GM21825 (cell line): ENCODE data around the gene ATP8A2.
"Not testable (repeated sequence)": the region's sequence is repeated elsewhere in the genome, so short reads cannot be mapped to it uniquely, and the experiment has no call there.

Experiments used
- ATAC-seq: cut with Tn5 transposase; IDR thresholded peaks from one replicate; pipeline ENCODE4 v1.9.1; 2021; ENCODE audit warnings: mild to moderate bottlenecking, moderate library complexity; ENCODE audit not compliant: unreplicated experiment

ATP8A2 gene

DNA sequence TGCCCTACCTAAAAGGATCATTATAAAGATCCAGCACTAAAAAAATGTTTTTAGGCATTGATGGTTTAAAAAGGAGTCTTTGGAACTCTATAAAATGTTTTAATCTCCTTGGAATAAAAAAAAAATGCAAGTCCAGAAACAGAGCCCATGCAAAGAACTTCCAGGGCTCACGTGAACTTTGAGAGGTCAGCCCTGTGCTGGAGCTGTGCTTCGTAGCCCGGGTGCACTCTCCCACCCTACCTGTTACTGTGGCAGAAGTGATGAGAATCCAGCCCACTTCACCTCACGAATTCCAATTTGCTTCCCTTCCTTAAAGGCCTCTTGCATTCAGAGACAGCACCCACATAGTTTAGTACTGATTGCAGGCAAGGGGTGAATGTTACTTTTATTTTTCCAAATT, 412.3 kb downstream of the ATP8A2 start:
- no peak for ATAC-seq

DNA sequence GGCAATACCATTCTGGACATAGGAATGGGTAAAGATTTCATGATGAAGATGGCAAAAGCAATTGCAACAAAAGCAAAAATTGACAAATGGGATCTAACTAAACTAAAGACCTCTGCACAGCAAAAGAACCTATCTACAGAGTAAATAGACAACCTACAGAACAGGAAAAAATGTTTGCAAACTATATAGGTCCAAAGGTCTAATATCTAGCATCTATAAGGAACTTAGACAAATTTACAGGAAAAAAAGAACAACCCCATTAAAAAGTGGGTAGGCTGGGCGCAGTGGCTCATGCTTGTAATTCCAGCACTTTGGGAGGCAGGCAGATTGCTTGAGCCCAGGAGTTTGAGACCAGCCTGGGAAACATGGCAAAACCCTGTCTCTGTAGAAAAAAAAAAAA, 418.4 kb downstream of the ATP8A2 start:
- ATAC-seq = not testable (repeated sequence)

DNA sequence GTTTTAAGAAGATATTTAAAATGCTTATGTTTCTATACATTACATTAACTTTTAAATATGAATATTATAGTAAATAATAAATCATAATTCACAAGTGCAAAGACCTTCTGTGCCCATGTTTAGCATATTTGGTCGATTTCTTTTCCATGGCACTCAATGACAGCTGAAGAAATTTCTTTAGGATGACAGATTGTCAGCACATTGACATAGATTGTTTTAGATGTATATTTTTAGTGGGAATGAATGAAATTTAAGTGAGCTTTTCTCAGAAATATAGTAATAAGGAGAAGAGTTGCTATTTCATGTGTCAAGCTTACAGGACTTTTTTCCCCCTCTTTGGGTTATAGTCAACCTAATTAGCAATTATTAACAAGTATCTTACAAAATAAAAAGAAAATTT, 423.5 kb downstream of the ATP8A2 start:
- no peak for ATAC-seq

DNA sequence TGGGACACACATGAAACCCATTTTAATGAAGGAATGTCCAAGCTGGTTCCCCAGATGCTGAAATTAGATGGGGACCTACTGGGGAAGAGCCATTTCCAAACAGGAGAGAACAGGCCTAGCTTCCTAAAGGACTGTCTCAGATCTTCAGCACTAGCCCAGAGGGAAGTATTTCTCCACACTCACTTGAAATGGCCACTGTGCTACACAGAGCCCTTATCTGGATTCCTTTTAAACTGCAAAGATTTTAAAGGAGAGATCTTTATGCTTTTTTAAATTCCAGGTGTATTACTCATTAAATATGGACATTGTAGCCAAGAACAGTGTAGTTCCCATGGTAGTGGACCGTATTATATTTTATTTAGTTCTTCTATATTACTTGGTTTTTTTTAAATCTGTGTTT, 424.7 kb downstream of the ATP8A2 start:
- no peak for ATAC-seq

DNA sequence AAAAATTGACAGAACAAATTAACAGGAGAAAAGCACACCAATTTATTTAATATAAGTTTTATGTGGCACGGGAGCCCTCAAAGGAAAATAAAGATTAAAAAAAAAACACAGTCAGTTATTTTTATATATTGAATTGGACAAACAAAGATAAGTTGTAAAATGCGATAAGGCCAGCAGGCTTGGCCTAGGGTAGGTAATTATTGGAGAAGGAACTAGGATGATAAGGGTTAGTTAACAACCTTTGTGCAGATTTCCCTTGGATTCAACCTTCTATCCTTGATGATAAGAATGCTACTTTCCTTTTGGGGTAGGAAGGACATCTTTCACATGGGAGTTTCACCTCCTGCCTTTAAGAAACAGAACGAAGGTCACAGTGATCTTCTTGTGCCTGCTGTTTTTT, 427.2 kb downstream of the ATP8A2 start:
- no peak for ATAC-seq

DNA sequence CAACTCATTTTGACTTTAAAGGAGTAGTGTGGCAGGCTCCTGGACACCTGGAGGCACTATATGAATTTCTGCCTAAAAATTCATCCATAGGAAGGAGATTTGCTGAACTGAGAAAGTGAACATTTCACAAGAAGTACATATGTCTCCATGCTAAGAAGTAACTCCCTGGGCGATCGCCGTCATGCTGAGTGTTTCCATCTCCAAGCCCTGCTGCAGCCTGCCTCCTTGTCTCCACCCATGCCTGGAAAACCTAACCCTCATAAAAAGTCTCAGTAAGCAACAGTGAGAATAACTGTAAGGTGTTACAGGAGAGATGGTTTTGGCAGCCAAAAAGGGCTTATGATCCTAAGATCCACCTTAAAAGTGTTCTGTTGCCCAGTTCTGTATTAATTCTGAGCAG, 428.7 kb downstream of the ATP8A2 start:
- ATAC-seq = no peak

DNA sequence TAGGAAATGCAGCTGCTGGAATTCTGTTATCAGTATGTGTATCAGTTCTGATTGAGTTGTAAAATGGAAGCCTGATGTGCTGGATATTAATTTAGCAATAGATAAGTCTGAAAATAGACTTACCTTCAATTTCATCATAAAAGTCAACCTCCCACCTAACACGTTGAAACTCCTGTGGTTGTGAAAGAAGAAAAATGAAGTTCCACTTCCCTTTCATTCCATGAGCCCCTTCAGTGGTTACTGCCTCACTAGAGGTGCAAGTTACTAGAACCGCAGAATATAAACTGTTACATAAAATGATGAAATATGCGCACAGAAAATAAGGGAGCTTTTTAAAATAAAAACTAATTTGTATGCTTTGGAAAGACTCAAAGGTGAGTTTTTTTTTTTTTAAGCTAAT, 430.8 kb downstream of the ATP8A2 start:
- ATAC-seq = no peak

DNA sequence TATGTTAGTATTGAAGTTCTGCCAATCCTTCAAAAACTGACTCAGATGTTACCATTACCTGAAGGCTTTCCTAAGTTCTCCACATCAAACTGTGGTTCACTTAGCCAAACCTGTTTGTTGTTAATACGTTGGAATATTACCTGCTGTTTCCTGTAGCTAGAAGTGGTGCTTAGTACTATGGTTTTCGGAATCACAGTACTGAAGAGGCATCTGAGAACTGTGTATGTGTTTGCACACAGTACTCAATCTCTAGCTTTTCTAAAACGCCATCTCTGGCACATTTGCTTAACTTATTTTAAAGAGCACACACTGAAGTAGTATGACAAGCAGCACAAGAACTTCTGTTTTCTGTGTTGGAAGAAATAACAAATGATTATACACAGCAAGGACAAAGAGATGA, 431.9 kb downstream of the ATP8A2 start:
- ATAC-seq = no peak

DNA sequence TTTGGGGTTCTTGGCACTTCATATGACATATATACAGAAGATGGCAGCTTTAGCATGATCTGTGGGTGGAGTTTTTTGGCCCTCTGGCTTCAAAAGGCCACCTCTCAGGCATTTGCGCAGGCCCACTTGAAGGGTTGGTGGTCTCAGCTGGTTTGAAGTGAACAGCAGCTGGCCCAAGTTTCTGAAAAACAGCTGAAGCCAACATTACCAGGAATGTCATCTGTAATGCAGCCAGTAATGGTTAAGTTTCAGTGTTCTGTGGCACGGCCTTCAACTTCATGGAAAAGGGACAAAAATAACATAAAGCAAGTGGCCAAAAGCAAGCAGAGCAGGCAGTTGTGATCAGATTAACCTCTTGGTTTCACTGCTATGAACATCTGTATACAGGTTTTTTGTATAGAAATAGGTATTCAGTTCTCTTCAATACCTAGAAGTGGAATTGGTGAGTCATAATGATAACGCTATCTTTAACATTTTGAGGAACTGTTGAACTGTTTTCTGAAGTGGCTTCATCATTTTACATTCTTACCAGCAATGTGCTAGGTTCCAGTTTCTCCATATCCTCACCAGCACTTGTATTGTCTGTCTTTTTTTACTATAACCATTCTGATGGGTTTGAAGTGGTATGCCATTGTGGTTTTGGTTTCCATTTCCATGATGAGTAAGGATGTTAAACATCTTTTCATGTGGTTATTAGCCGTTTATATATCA, 434.6 kb downstream of the ATP8A2 start:
- no peak for ATAC-seq

DNA sequence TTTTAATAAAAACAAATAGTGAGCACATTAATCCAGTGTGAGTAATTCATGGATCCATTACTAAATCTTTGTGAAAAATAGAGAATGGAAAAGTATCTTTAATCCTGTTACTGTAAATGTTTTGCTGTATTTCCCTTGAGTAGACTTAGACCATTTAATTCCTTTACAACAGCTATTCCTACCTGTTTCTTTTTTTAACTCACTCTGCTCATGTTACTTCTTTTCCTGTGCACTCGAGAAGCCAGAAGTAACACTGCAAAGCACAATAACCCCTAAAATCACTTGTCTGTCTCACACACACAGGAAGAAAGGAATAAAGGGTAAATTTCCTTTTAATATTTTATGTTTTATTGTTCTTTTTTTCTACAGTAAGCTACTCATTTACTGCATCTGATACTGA, 435.8 kb downstream of the ATP8A2 start:
- ATAC-seq = no peak

DNA sequence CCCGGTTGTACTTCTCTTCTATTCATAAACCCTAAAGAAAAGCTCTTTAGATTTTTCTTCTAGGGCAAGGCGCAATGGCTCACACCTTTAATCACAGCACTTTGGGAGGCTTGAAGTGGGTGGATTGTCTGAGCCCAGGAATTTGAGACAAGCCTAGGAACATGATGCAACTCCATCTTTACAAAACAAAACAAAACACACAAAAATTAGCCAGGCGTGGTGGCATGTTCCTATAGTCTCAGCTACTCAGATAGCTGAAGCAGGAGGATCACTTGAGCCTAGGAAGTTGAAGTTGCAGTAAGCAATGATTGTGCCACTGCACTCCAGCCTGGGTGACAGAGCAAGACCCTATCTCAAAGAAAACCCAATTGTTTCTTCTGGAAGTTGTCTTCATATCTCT, 439.7 kb downstream of the ATP8A2 start:
- ATAC-seq = no peak

DNA sequence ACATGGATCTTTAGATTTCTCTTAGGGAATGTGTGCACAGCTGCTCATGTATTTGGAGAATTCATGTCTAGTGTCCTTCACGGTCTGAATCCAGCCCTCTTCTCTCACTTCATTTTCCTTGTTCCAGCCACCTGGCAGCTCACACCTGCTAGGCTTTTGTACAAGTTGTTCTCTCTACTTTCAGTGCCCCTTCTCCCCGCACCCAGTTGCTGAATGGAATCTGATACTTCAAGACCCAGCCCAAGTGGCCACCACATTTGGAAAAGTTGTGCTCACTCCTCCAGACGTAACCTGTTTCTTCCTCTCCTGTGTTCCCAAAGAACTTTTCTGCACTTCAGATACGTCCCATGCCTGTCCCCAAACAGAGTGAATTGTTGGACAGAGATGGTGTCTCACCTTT, 444.5 kb downstream of the ATP8A2 start:
- no peak for ATAC-seq

DNA sequence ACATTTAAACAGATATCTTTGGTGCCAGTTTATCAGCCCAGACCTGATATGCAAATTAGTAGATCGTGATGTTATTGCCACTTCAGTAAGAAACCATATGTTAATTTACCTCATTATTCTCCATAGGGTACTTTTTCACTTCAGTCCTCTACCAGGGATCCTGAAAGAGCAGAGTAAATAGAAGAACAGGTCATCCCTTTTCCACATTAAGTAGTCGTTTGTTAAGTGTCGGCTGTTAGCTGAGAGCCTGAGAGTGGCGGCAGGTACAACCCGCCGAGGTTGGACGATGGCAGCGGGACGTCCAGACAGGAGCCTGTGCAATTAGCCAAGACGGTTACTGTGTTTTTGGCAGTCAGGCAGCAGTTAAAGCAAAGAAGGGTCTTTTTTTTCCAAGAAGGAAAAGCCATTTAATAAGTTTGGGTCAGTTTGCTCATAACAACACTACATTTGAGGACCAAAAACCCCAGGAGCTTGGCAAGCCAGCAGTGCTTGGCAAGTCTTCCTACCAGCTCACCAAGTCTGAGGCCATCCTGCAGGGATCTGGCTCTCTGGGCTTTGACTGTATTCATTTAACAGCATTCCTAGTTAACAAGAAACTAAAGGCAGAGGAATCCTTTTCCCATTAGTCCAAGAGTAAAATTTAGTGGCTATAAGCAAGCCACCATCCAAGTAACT, 448.2 kb downstream of the ATP8A2 start:
- no peak for ATAC-seq

DNA sequence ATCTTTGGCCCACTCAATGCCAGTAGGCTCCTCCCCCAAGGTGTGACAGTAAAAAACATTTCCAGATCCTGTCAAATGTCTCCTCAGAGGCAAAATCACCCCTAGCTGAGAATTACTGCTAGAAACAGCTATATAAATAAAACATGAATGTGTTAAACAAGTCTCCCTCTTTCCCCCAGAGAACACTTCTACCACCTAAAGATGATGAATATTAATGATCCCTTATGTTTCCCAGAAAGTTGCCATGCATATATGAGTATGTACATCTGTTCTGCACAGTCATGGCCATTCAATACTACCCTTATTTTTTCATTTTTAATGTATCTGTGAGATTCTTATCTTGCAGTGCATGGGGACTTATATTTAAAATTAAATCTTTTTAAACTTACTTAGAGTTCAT, 450.0 kb downstream of the ATP8A2 start:
- ATAC-seq = no peak

DNA sequence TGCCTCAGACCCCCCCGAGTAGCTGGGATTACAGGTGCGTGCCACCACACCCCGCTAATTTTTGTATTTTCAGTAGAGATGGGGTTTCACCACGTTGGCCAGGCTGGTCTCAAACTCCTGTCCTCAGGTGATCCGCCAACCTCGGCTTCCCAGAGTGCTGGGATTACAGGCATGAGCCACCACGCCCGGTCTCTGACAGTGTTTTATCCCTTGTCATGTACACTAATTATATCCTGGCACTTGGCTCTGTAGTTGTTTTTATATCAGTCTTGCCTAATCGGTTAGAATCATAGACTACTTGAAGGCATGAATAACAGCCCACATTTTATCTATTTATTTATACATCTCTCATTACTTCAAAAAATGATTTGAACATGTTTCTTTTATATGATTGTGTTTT, 455.4 kb downstream of the ATP8A2 start:
- ATAC-seq = not testable (repeated sequence)

DNA sequence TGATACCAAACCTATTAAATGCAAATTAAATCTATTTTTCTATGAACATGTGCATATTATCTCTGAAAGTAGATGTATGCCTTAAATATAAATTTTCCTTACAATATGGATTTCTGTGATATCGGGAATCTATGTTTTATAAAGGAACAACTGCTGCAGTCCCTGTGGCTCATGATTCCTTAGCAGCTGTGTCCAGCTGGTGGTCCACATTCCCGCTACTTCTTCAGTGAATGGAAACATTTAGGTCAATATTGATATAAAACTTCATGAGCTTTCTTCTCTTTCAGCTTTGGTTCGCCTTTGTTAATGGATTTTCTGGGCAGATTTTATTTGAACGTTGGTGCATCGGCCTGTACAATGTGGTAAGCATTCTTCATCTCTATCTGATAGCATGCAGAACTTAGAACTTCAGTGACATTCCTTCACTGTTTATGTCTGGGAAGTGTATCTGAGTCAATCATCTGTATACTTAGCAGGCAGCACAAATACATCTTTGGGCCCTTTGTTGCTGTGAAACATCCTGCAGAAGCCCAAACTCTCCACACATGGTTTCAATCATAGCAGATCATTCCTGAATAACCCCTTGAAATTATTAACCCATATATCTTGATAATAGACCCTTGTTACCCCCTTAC, 456.2 kb downstream of the ATP8A2 start:
- ATAC-seq = no peak

DNA sequence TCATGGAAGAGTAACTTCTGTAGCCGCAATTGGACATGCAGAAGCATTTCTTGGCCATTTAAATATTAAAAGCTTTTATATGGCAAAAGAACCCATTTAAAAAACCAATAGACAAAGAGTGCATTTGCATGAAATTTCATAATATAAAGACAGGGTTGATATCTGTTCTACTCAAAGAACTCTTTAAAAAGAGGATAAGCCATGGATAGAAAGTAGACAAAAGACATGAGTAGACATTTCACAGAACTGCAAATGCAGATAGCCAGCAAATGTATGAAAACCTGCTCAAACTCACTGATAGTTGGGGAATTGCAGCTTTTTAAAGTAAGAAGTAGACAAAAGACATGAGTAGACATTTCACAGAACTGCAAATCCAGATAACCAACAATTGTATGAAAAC, 462.0 kb downstream of the ATP8A2 start:
- no peak for ATAC-seq

DNA sequence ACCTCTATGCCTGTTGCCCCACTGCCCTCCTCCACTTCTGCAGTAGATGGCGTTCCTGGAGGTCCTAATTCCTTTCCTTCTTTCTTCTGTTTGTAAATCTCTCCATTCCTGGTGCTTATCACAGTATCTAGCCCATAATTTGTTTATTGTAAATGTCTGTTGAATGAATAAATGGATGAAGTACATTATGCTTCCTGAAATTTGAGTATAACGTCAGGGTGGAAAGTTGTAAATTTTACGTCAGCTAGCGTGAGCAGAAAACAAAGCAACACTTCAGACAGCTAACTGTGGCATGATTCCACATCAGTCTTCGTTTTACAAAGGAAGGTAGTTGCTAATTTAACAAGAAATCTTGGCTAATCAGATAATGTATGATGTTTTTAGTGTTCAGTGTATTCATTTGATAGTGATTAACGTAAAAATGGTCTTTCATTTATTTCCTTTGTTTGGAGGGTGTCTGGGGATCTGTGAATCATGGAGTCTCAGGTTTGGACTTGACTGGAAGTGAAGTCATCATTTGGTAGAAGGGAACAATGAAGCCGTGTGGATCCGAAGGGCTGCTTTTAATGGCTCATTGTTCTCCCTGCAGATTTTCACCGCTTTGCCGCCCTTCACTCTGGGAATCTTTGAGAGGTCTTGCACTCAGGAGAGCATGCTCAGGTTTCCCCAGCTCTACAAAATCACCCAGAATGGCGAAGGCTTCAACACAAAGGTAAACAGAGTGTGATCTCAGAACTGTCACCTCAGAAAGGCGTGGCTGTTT, 465.0 kb downstream of the ATP8A2 start:
- ATAC-seq = no peak

DNA sequence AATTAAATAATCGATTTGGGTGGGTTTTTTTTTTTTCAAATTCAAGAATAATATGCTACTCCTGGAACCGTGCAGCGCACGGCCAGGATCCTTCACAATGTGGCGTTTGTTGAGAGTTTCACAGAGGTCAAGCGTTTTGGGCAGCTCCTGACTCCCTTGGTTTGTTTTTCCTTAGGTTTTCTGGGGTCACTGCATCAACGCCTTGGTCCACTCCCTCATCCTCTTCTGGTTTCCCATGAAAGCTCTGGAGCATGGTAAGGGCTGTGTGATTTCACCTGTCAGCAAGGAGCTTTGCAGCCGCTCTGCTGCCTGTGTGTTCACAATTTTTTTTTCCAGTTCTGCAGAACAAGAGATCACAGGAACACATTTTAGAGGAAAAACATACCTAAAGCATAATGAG, 467.6 kb downstream of the ATP8A2 start:
- no peak for ATAC-seq

DNA sequence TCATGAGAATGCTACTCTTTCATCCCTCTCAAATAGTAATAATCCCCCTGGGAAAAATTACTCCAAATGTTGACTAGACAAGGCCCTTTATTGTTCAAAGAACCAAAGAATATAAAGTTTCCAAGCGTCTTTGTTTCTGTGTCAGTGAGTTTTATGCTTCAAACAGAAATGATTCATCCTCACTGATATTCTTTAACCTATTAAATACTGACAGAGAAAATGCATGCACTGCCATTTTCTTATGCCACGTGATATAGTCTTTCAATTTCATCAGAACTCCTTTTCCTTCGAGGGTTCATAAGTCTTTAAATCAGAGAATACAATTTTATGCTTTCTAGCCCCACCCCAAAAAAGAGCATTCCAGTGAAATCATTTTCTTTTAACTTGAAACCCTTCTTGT, 468.5 kb downstream of the ATP8A2 start:
- ATAC-seq = no peak

DNA sequence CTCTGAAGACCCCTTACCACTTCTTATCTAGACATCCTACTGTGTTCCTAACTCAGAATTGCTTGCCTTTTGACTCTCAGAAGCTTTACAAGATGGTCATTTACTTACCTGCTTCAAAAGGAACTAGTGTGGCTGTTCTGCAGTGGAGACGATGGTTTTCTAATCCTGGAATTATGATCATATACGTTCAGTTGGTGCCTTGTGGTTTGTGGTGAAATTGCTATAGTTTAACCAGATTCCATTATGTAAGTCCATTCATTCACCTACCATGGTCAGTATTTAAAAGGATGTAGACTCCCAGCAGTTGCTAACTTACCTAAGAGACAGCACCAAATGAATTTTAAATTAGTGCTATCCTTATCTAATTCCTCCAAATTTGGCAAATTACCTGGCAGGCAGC, 469.2 kb downstream of the ATP8A2 start:
- no peak for ATAC-seq

DNA sequence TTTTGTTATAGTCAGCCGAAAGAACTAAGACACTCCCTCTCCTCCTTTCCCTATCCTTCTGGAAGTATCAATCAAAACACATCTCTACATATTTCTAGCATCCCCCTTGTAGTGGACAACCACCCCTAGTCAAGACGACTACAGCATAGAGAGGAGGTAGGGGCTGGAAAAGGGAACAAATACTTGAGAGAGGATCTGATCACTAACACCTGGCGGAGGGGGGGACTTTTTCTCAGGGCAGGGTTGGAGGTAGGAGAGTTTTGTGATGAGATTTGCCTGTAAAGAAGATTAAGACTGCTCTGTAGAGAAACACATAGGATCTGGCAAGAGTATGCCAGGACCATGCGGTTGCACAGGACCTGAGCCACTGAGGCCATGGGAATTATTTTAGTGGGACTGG, 471.9 kb downstream of the ATP8A2 start:
- ATAC-seq = no peak
